ENCODE data around the gene PTPN14.

DNA sequence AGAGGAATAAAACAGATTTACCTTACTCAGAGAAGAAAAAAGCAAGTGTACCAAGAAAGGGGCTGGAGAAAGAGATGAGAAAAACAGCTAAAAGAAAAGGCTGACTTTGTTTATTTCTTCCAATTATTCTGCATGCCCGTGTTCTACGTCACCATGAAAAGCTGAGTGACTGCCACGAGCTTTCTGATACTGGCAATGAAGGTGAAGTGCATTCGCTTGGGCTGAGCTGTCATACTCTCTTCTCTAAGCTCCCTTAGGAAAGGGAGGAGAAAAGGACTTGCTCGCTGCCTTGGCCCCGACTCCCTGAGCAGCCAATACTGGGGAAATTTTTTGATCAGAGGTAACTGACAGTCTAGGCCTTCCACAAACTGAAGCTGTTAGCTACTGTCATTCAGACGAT is 165.1 kb downstream of the PTPN14 start:
- TF ChIP-seq, protein P1, sequence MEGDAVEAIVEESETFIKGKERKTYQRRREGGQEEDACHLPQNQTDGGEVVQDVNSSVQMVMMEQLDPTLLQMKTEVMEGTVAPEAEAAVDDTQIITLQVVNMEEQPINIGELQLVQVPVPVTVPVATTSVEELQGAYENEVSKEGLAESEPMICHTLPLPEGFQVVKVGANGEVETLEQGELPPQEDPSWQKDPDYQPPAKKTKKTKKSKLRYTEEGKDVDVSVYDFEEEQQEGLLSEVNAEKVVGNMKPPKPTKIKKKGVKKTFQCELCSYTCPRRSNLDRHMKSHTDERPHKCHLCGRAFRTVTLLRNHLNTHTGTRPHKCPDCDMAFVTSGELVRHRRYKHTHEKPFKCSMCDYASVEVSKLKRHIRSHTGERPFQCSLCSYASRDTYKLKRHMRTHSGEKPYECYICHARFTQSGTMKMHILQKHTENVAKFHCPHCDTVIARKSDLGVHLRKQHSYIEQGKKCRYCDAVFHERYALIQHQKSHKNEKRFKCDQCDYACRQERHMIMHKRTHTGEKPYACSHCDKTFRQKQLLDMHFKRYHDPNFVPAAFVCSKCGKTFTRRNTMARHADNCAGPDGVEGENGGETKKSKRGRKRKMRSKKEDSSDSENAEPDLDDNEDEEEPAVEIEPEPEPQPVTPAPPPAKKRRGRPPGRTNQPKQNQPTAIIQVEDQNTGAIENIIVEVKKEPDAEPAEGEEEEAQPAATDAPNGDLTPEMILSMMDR (conservative IDR thresholded peaks at IDR 0.05): no peak
- TF ChIP-seq ZFX (IDR thresholded peaks at IDR 0.05): no peak

Measured in C4-2B (cell line).